OCI-M2 (cell line): ENCODE measurements around the gene PACRG.

Experiments used
- DNase-seq: peaks from one replicate; lab custom pipeline; 2025; ENCODE audit not compliant: unreplicated experiment; lab: John Stamatoyannopoulos, UW

PACRG gene

DNA sequence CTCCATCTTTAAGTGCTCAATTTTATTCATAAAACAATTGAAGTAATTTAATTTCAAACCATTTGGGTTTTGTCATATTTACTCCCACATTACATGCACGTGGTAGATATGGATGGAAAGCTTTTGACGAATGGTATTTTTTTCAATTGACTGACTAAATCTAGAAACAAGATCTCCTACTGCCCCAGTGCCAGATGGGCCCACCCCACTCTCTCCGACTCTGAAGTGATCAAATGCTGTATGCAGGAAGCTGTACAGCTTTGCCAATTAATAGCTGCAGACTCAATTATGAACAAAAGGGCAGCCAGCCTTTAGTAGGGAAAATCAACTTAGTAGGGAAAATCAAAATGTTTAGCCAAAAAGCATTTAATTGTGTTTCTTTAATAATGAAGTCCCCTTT, 46.2 kb downstream of the PACRG start:
- no peak for DNase-seq

GRCh38 chr6:162777091-162777490, 49.3 kb downstream of the PACRG start:
- DNase-seq: no peak

DNA sequence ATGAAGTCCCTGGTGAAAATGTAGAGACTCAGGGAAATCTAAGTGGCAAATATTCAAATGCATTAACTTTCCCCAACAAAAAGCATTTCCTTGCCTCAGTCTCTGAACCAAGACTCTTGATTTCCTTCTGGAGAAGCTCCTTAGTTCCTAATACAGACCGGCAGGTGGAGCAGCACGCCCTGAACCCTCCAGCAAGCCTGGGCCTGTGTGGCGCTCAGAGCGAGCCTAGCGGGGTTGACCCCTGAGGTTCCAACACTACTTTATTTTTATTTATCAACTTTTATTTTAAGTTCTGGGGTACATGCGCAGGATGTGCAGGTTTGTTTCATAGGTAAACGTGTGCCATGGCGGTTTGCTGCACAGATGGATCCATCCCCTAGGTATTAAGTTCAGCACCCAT, 50.8 kb downstream of the PACRG start:
- DNase-seq: no peak

DNA sequence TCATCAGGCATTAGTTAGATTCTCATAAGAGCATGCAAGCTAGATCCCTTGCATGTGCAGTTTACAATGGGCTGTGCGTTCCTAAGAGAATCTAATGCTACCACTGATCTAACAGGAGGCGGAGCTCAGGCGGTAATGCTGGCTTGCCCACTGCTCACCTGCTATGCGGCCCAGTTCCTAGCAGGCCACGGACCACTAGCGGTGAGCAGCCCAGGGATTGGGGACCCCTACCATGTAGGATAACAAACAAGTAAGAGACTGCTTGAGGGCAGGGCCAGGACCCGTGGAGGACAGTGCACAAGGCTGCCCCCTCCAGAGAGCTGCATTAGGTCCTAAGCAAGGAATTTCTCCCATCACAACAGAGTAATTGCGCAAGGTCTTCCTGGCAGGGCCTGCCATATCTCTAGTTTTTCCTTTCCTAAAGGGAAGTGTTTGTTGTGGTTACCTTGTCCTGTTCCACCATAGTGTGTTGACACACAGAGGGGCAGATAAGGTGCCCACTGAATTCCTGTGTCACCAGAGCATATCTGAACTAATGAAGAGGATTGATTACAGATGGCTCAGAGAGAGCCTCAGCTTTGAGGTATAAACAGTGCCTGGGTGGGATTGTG, 58.0 kb downstream of the PACRG start:
- no peak for DNase-seq

DNA sequence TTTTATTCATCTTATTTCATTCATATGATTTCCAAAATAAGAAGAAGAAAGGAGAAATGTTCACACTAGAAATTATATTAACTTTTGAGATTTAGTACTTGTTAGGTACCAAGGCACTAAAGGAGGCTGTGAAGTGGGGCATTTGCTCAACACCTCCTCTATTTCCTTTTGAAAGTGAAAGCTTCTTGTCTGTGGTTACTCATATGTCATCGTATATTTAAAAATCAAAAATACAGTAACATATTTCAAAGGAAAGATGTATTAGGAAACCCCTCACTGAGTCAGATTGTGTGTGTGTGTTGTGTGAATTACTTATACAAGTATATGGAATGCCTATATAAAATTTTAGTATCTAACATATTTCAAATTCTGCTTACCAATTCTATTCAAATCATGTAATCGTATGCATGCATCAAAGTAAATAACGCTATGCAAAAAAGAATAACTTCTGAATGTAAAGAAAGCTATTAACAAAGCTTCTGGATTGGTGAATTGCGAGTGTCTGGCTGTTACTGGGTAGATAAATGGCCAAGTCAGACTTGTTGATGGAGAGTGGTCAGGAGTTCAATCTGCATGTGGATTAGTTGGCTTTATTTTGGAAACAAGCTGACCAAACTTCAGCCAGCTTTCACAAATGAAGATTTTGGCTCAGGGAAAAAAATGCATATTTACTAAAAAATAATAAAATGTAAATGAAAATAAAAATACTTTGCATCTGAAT, 70.9 kb downstream of the PACRG start:
- no peak for DNase-seq

GRCh38 chr6:162814426-162814973, 86.7 kb downstream of the PACRG start:
- no peak for DNase-seq

GRCh38 chr6:162817196-162817595, 89.4 kb downstream of the PACRG start:
- no peak for DNase-seq

DNA sequence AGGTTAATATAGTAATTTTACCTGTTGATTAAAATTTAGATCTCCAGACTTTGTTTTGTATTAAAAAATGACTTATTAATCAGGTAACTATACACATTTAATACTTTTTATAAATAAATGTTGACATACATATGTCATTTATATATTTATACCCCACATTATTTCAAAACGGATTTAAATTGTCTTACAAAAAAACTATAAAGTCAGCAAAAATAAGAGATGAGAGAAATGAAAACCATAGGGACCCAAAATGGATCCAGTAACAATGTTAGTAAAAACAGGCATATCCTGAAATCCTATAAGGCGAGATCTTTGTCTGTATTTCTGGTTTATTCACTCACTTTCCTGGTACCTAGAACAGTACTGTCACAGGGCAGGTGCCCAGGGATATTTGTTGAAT, 91.5 kb downstream of the PACRG start:
- DNase-seq: no peak

DNA sequence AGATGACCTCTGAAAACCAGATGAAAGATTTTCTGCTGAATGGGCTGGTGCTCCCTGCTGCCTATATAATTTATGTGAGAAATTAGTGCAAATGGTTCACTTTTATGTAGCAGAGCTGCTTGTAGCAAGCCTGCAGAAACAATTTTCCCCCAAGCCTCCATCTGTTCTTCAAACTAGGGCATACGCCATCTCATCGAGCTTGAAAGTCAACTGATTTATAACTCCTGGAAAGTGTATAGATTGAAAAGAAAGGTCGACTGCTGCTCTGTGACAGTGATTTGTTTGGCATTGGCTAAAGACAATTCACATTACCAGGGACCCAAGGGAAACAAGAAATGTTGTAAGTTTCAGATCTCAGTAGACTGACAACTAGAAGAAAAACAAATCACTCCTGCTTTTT, 93.3 kb downstream of the PACRG start:
- no peak for DNase-seq

DNA sequence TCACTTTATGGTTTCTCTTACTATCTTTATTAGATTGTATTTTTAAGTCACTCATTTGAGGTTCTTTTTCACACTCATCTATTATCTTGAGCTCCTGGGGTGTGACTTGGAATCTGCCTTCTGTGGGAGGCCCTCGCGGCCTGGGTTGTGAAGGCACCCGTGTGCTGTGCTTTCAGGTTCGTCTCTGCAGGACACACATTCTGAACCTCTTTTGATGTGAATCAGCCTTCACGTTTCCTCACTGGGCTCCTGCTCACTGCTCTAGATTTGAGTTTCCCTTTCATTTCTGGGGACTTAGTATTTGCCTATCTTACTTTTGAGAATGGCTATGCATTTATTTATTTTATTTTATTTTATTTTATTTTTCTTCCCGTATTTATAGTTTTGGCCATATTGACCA, 97.8 kb downstream of the PACRG start:
- DNase-seq: no peak

DNA sequence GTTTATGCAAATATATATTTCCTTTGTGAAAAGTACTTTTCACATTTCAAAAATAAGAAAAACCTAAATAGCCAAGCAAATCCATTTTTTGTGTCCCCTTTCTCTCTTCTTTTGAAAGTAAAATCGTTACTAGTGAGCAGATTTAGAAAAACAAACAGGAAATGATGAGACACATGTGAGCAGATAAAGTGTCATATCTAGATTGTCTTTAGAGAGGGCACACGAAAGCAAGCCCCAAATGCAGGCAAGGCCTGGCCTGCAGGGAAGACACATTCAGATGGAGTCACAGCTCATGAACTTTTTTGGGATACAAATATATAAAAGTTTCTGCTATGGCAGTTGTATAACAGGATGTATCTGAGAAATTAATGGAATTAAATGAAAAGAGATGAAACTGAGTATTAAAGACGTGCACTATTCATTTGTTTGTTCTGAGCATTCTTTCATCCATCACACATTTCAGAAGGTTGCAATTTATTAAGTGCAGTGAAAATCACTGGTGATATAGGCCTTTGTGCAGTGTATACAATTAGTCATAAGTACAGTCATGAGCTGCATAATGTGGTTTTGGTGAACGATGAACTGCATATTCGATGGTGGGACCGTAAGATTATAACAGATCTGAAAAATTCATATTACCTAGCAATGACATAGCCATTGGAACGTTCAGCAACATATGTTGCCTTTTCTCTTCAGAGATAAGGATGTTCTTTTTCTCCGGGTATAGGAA, 101.4 kb downstream of the PACRG start:
- no peak for DNase-seq

DNA sequence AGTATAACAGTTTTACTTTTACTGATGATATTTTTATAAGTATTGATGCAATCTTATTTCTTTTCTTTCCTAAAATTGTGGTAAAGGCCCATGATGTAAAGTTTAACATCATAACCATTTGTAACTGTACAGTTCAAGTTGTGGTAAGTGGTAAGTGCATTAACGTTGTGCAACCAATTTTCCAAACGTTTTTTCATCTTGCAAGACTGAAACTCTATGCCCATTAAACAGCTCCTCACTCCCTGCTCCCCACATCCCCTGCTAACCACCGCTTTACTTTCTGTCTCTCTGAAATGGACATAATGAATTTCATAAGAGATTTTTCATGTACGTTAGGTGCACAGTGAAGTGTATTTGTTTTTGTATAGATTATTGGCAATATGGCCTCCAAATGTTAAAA, 106.0 kb downstream of the PACRG start:
- no peak for DNase-seq

DNA sequence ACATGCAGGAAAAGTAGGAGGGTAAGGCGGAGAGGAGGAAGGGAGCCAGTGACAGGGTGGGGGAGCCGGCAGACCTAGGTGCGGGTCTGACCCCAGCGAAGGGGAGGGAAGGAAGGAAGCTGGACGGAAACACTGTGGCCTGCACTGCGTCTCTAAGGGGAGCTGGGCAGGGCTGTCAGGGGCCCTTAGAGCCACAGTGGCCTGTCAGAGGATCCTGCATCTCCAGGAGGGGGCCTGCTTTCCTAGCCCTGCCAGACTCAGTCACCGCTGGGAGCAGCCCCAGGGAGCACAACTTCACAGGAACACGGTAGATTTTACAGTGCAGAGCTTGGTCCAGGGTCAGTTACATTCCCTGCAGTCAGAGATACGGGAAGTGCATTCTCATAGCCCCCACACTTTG, 118.2 kb downstream of the PACRG start:
- DNase-seq: no peak

DNA sequence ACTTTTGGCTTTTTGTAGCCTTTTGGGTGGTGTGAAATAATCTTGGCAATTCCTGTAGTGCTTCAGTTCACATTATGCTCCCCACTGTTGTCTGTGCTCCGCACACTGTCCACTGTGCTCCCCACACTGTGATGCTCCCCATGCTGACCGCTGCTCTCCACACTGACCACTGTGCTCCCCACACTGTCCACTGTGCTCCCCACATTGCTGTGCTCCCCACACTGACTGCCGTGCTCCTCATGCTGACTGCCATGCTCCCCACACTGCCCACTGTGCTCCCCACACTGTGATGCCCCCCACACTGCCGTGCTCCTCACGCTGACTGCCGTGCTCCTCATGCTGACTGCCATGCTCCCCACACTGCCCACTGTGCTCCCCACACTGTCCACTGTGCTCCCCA, 118.9 kb downstream of the PACRG start:
- no peak for DNase-seq

- DNase-seq: no peak
These were observed 121.5 kb downstream of the PACRG start for GRCh38 chr6:162849269-162849668.

DNA sequence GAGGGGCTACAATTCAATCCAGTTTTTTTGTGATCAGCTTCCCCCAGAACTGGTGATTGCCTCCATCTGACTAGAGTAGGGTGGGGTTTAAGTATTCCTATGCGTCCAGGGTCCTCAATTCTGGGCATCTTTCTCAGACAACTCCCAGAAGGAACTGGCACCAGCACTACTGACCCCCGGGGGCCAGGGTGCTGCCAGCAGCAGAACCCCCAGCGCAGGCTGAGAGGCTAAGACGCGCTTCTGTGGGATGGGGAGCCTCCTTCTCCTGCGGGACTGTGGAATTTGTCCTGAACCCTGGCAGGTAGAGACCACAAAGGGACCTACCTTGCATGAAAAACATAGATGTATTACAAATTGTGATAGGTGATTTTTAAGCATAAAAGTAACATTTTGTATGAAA, 124.4 kb downstream of the PACRG start:
- DNase-seq: no peak

- no peak for DNase-seq
These were observed 125.2 kb downstream of the PACRG start for GRCh38 chr6:162852840-162853577.

GRCh38 chr6:162854228-162854627, 126.5 kb downstream of the PACRG start:
- no peak for DNase-seq

DNA sequence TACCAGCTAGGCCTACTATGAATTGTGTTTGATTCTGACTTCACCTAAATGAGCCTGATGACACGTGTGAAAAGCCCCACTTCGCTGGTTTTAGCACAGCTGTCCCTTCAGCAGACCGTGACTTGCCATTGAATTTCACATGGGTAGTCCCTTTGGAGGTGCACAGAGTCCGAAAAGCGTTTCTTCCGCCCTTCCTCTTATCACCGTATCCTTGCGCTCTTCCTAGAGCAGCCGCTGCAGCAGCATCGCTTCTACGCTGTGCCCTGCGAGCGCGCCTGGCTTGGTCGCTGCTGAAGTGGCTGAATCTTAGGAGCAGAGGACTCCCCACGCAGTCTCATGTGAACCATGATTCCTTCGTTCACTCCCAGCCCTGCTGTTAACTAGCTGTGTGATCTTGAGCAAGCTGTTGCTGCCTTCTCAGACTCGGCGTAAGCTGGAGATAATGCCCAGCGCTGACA, 127.0 kb downstream of the PACRG start:
- no peak for DNase-seq

- DNase-seq: no peak
These were observed 129.1 kb downstream of the PACRG start for GRCh38 chr6:162856885-162857284.

DNA sequence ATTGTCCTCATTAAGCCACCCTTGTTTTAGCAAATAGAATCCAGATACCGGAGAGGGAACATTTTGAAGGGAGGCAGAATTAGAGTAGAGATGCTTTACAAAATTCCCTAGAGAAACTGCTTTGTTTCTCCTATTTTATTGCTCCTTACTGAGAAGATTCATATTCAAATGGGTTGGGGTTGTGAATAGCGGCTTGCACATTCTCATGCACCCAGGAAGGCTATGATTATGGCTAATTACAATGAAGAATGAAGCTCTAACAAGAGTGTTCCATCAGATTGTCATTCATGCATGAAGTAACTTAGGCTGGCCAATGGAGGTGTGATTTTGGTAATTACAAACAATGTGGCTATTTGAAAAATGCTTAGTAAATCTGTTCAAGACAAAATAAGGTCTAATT, 129.6 kb downstream of the PACRG start:
- no peak for DNase-seq
